ENCODE measurements around the gene TCERG1L.

The TCERG1L gene

DNA sequence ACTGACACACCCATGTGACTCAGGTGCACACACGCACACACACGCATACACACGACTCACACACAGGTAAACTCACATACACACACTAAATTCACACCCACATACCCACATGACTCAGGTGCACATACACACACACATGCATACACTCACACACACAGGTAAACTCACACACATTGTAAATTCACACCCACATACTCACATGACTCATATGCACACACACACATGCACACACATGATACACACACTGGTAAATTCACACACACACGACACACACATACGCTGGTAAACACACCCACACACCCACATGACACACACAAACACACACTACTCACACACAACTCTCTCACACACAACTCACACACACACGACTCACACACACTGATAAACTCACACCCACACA lies 63.6 kb downstream of the TCERG1L start:
- DNase-seq (ENCODE audit: low read depth in 2 of 2), result no peak
- no peak for TF ChIP-seq CTCF (IDR thresholded peaks at IDR 0.05; ENCODE audit: low read depth, low read length)
- no peak overlapping the region for H3K4me3 ChIP-seq (replicated peaks in 1 of 2; ENCODE audit: low read depth in 2 of 2, low read length in 2 of 2)

- DNase-seq (ENCODE audit: low read depth in 2 of 2), result no peak
- no peak overlapping the region for H3K4me3 ChIP-seq (replicated peaks in 1 of 2; ENCODE audit: low read depth in 2 of 2, low read length in 2 of 2)
- TF ChIP-seq CTCF (IDR thresholded peaks at IDR 0.05; ENCODE audit: low read depth, low read length), result no peak
These were observed 64.7 kb downstream of the TCERG1L start for GRCh38 chr10:131246775-131247174.

DNA sequence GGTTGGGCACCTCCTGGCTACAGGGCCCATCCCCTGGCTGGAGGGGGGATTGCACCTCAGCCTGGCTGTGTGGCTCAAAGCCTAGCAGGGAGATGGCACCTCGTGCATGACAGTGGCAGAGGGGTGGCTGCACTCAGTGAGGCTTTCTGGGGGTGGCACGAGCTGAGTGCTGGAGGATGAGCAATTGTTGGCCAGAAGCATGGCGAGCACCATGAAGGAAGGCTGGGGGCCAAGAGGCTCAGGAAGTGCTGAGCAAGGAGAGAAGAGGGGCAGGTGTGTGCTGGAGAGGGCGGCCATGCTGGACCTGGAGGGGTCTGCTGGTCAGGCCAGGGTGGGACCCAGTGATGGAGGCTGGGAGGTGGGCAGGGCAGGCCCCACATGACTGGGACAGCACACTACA lies 65.4 kb downstream of the TCERG1L start:
- no peak overlapping the region for H3K4me3 ChIP-seq (replicated peaks in 1 of 2; ENCODE audit: low read depth in 2 of 2, low read length in 2 of 2)
- DNase-seq (ENCODE audit: low read depth in 2 of 2), result no peak
- TF ChIP-seq CTCF (IDR thresholded peaks at IDR 0.05; ENCODE audit: low read depth, low read length), result no peak

DNA sequence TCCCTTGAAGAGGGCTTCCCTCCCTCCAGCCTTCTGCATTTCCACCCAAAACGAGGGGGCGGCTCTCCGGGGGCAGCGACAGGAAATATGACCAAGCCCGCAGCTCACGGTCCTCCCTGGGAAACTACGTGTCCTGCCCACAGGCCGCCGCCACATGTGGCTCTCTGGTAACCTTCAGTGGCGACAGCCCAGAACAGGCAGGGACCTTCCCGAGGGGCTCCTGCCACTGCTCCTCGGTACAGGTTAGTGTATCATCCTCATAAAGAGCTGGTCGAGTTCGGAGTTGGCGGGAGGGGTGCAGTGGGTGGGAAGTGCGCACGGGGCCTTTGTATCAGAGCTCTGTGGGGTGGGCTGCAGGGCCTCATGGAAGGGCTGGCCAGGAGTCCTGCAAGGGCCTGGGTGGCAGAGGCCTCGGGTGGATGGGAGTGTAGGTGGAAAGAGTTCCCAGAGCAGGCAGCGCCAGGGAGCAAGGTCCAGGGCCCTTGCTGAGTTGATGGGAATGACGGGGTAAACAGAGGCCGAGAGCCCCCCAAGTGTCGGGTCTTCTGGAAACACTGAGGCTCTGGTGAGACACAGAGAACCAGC lies 66.0 kb downstream of the TCERG1L start:
- H3K4me3 ChIP-seq (replicated peaks in 1 of 2; ENCODE audit: low read depth in 2 of 2, low read length in 2 of 2), result no peak overlapping the region
- DNase-seq (ENCODE audit: low read depth in 2 of 2), result no peak
- no peak for TF ChIP-seq CTCF (IDR thresholded peaks at IDR 0.05; ENCODE audit: low read depth, low read length)

- H3K4me3 ChIP-seq (replicated peaks in 1 of 2; ENCODE audit: low read depth in 2 of 2, low read length in 2 of 2), result no peak overlapping the region
- TF ChIP-seq CTCF (IDR thresholded peaks at IDR 0.05; ENCODE audit: low read depth, low read length), result no peak
- no peak for DNase-seq (ENCODE audit: low read depth in 2 of 2)
These were observed 66.7 kb downstream of the TCERG1L start for GRCh38 chr10:131244836-131245235.

DNA sequence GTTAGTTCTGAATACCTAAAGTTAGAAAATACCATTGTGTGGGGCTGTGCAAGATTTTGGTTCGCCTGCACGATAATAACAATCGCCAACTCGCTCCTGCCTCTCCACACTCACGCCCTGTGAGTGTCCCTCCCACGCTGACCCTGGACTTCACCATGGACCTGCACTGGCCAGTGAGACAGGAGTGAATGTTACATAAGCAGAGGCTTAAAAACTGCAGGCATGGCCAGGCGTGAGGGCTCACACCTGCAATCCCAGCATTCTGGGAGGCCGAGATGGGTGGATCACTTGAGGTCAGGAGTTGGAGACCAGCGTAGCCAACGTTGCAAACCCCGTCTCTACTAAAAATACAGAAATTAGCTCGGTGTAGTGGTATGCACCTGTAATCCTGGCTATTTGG lies 68.4 kb downstream of the TCERG1L start:
- no peak for TF ChIP-seq CTCF (IDR thresholded peaks at IDR 0.05; ENCODE audit: low read depth, low read length)
- no peak overlapping the region for H3K4me3 ChIP-seq (replicated peaks in 1 of 2; ENCODE audit: low read depth in 2 of 2, low read length in 2 of 2)
- no peak for DNase-seq (ENCODE audit: low read depth in 2 of 2)

DNA sequence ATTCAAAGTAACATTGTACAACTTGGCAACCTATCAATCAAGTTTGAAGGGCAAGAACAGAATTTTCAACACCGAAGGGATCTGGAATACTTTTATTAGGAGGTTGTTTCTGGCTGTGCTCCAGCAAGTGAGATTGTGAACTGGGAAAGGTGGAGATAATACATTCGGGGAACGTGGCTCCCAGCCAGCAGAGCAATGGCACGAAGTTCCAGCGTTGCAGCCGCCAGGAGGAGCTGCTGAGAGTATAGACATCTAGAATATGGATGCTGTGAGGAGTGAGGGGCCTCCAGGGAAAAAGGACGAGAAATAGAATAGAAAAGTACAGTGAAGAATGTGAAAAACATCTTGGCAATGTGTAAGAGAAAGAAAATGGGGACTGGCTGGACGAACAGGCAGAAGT lies 69.5 kb downstream of the TCERG1L start:
- no peak overlapping the region for H3K4me3 ChIP-seq (replicated peaks in 1 of 2; ENCODE audit: low read depth in 2 of 2, low read length in 2 of 2)
- no peak for DNase-seq (ENCODE audit: low read depth in 2 of 2)
- TF ChIP-seq CTCF (IDR thresholded peaks at IDR 0.05; ENCODE audit: low read depth, low read length), result no peak
